GM12878 (cell line): ENCODE measurements around the gene CTNNA2. TPM values are rescaled to one million over a fixed set of nuclear protein-coding genes. Genes with fewer than 3 reads are reported as not detected.

Source experiments
- ATAC-seq: fragments of 200-7000 bp; cut with Tn5 transposase; 3 replicates; pipeline ENCODE4 v1.9.1; 2020; ENCODE audit warnings: mild to moderate bottlenecking, moderate library complexity
- BruUV-seq: library from RNA; stranded (reverse); fragments of 400-500 nt; replicated peaks from 2 replicates; lab custom pipeline; 2021; lab: Mats Ljungman, UMichigan
- CTCF ChIA-PET: fragments of 300-600 bp; sonication (Branson Sonifier 250); formaldehyde crosslinking; extraction: SDS; loops from one replicate; lab custom pipeline; 2021; ENCODE audit warnings: inconsistent platforms; lab: Yijun Ruan, JAX
- POLR2A ChIA-PET: fragments of 350-600 bp; formaldehyde crosslinking; extraction: SDS; loops from one replicate; lab custom pipeline; 2021; ENCODE audit warnings: inconsistent platforms; lab: Charles Lee
- RAD21 ChIA-PET: fragments of 300-600 bp; sonication (Branson Sonifier 250); formaldehyde crosslinking; loops from one replicate; lab custom pipeline; 2023; ENCODE audit warnings: antibody characterized with exemption; ENCODE audit not compliant: unreplicated experiment; lab: Charles Lee
- SMC1A ChIA-PET: fragments of 300-600 bp; sonication (Branson Sonifier 250); formaldehyde crosslinking; loops from one replicate; lab custom pipeline; 2023; ENCODE audit not compliant: unreplicated experiment, uncharacterized antibody; lab: Charles Lee
- DNase-seq: peaks from one replicate; pipeline ENCODE4 v3.0.0-alpha.2; 2011; ENCODE audit warnings: low read depth, low spot score
- FAIRE-seq: peaks from 3 replicates; lab custom pipeline; 2011; peaks lifted over from hg19 to GRCh38; lab: Jason Lieb, UNC
- H2AFZ ChIP-seq: 2 replicates; pipeline ENCODE4 v1.6.0; 2011; ENCODE audit warnings: low read depth, low read length, control low read depth; ENCODE audit not compliant: control insufficient read depth
- H3K27ac ChIP-seq: 2 replicates; pipeline ENCODE4 v1.5.1; 2011; ENCODE audit warnings: control low read depth; ENCODE audit not compliant: control insufficient read depth, insufficient read depth
- H3K27me3 ChIP-seq, 2 experiments: replicated peaks in 1 of 2; 2 replicates each; pipeline versions ENCODE4 v1.6.0 to v1.6.1; 2011; ENCODE audit warnings: low read length in 1 of 2; ENCODE audit not compliant: control insufficient read depth in 2 of 2, insufficient read depth in 2 of 2
- H3K36me3 ChIP-seq, 2 experiments: 2 replicates each; pipeline ENCODE4 v1.5.1; 2011; ENCODE audit warnings: low read length in 1 of 2; ENCODE audit not compliant: control insufficient read depth in 2 of 2, insufficient read depth in 2 of 2
- H3K4me1 ChIP-seq: 2 replicates; pipeline ENCODE4 v1.6.1; 2011; ENCODE audit warnings: mild to moderate bottlenecking, low read length, moderate library complexity, mixed read lengths; ENCODE audit not compliant: control insufficient read depth, insufficient read depth
- H3K4me2 ChIP-seq: 2 replicates; pipeline ENCODE4 v1.6.0; 2011; ENCODE audit warnings: control low read depth; ENCODE audit not compliant: control insufficient read depth, insufficient read depth
- H3K4me3 ChIP-seq: fragments of 200-600 bp; sonication (generic); 2 replicates; pipeline ENCODE4 v1.5.1; 2016
- H3K79me2 ChIP-seq: 2 replicates; pipeline ENCODE4 v1.6.0; 2011; ENCODE audit warnings: low read length; ENCODE audit not compliant: control insufficient read depth, insufficient read depth
- H3K9ac ChIP-seq: 2 replicates; pipeline ENCODE4 v1.8.0; 2011; ENCODE audit warnings: low read length, control low read depth, mixed read lengths; ENCODE audit not compliant: control insufficient read depth, insufficient read depth
- H3K9me3 ChIP-seq: replicated peaks from 3 replicates; pipeline ENCODE4 v1.5.1; 2011; ENCODE audit warnings: mild to moderate bottlenecking, low read length; ENCODE audit not compliant: control insufficient read depth, insufficient read depth
- H4K20me1 ChIP-seq: 2 replicates; pipeline ENCODE4 v1.6.0; 2011; ENCODE audit not compliant: control insufficient read depth, insufficient read depth
- CBX3 ChIP-seq: fragments of 200-600 bp; sonication (generic); IDR thresholded peaks from 2 replicates; pipeline ENCODE4 v1.6.1; 2016; ENCODE audit warnings: low read depth, borderline replicate concordance
- CUX1 ChIP-seq: IDR thresholded peaks from 2 replicates; pipeline ENCODE4 v1.6.1; 2012; ENCODE audit warnings: improper control_type of control experiment, low read depth, low read length; ENCODE audit not compliant: insufficient replicate concordance
- FOXK2 ChIP-seq: fragments of 450-650 bp; IDR thresholded peaks from 2 replicates; pipeline ENCODE4 v1.6.1; 2017; ENCODE audit warnings: mild to moderate bottlenecking, moderate library complexity
- JUND ChIP-seq: IDR thresholded peaks from 2 replicates; pipeline ENCODE4 v1.6.1; 2012; ENCODE audit warnings: low read depth, mild to moderate bottlenecking, low read length, improper control_type of control experiment, moderate library complexity
- MTA3 ChIP-seq: IDR thresholded peaks from 2 replicates; pipeline ENCODE4 v1.6.1; 2012; ENCODE audit warnings: low read length, inconsistent platforms, borderline replicate concordance
- MYC ChIP-seq: IDR thresholded peaks from 2 replicates; pipeline ENCODE4 v1.6.1; 2011; ENCODE audit warnings: mild to moderate bottlenecking, low read length, moderate library complexity, inconsistent platforms; ENCODE audit not compliant: insufficient read depth, insufficient replicate concordance, insufficient read length, severe bottlenecking
- POLR2AphosphoS2 ChIP-seq: IDR thresholded peaks from 2 replicates; pipeline ENCODE4 v1.6.1; 2011; ENCODE audit warnings: low read depth, mild to moderate bottlenecking, low read length, improper control_type of control experiment, moderate library complexity
- POU2F2 ChIP-seq: IDR thresholded peaks from 3 replicates; pipeline ENCODE4 v1.6.1; 2011; ENCODE audit warnings: low read depth, mild to moderate bottlenecking, low read length, borderline replicate concordance
- RCOR1 ChIP-seq: conservative IDR thresholded peaks from 2 replicates; pipeline ENCODE4 v1.6.1; 2012; ENCODE audit warnings: low read depth, low read length, improper control_type of control experiment
- SKIL ChIP-seq: fragments of 450-650 bp; IDR thresholded peaks from 2 replicates; pipeline ENCODE4 v1.6.1; 2017; ENCODE audit warnings: mild to moderate bottlenecking, low read depth, inconsistent platforms; ENCODE audit not compliant: poor library complexity, severe bottlenecking
- STAT3 ChIP-seq: IDR thresholded peaks from 2 replicates; pipeline ENCODE4 v1.6.1; 2011; ENCODE audit warnings: low read depth, low read length, improper control_type of control experiment
- TBL1XR1 ChIP-seq: IDR thresholded peaks from 2 replicates; pipeline ENCODE4 v1.6.1; 2012; ENCODE audit warnings: low read depth, low read length, improper control_type of control experiment
- YBX1 ChIP-seq: fragments of 450-650 bp; IDR thresholded peaks from 2 replicates; pipeline ENCODE4 v1.6.1; 2016; ENCODE audit warnings: antibody characterized with exemption
- ZSCAN29 ChIP-seq: fragments of 450-650 bp; IDR thresholded peaks from 2 replicates; pipeline ENCODE4 v1.6.1; 2017; ENCODE audit warnings: mild to moderate bottlenecking, moderate library complexity
- WGBS: methylation state at CpG from one replicate; pipeline ENCODE4 v1.1.6; 2016; ENCODE audit warnings: low lambda C conversion rate; ENCODE audit not compliant: insufficient replicate concordance, insufficient coverage; ENCODE audit errors: missing lambda C conversion rate; 5-methylcytosine and 5-hydroxymethylcytosine counted together
- in situ Hi-C: fragments of 300-500 bp; cut with MboI; formaldehyde crosslinking; loops from 9 replicates; pipeline ENCODE4 v1.14.3; 2018; ENCODE audit warnings: mixed read lengths
- intact Hi-C: fragments of 100-400 bp; cut with micrococcal nuclease; formaldehyde crosslinking; loops from one replicate; pipeline ENCODE4 v1.14.2; 2022; ENCODE audit not compliant: unreplicated experiment
- polyA plus RNA-seq, 11 experiments: library from polyadenylated mRNA; depleted of rRNA in 4 of 11; unstranded in 6 of 11; stranded (reverse) in 5 of 11; fragments of >200 nt; fragmentation: Nextera tagmentation in 4 of 11; fragmentation: Illumina TruSeq in 1 of 11; extraction: Ambion mirVana in 4 of 11; extraction: Trizol in 1 of 11; gene quantifications; 1 replicate in 1 of 11; 2 replicates in 10 of 11; pipeline versions ENCODE4 v1.2.1 to v1.2.3, GENCODE V29; 2011 to 2016; ENCODE audit warnings: inconsistent platforms in 2 of 11, missing spikeins in 2 of 11, low read depth in 1 of 11
- total RNA-seq, 4 experiments: library from RNA; depleted of rRNA in 3 of 4; stranded (reverse); fragments of >200 nt in 3 of 4; fragmentation: Illumina TruSeq in 1 of 4; extraction: Trizol in 1 of 4; gene quantifications; 2 replicates each; pipeline versions ENCODE4 v1.2.1 to v1.2.3, GENCODE V29; 2013 to 2021

The CTNNA2 gene
- total and polyA plus RNA-seq, 10 of the 15 experiments (the other 5 are each of a cell fraction or from before 2014, with no cell fraction given), result 2.4 to 36.2 (median 6.6) TPM

- DNase-seq, result no peak
- RAD21 ChIA-PET, result no interaction called here
Measured at GRCh38 chr2:80128080-80128479, 615.2 kb downstream of the CTNNA2 start.

GRCh38 chr2:80132281-80132680 is 619.4 kb downstream of the CTNNA2 start:
- no peak for DNase-seq
- intact Hi-C loops, result no loop called here
- SMC1A ChIA-PET, result no interaction called here
- WGBS, result 6% methylated on average over 3 of the region's 3 CpGs
- H3K27ac ChIP-seq, result no peak overlapping the region
- no peak overlapping the region for H2AFZ ChIP-seq
- H3K4me1 ChIP-seq, result no peaks in the 10 kb centered on the region
- H3K36me3 ChIP-seq, result no peaks in the 10 kb centered on the region
- H4K20me1 ChIP-seq, result no peaks in the 10 kb centered on the region
- no peak for FAIRE-seq
- no peak overlapping the region for H3K9ac ChIP-seq
- no peak overlapping the region for H3K4me2 ChIP-seq
- no peak overlapping the region for H3K4me3 ChIP-seq
- no peaks in the 10 kb centered on the region; a peak in 1 of 4 replicates for H3K27me3 ChIP-seq
- POLR2A ChIA-PET, result no interaction called here
- BruUV-seq, result no TSS peak
- RAD21 ChIA-PET, result no interaction called here
- H3K79me2 ChIP-seq, result no peaks in the 10 kb centered on the region
- CTCF ChIA-PET, result no interaction called here
- in situ Hi-C loops, result no loop called here
- no peak for ATAC-seq
- no peaks in the 10 kb centered on the region for H3K9me3 ChIP-seq
- TF ChIP-seq CUX1 (no peak), SKIL (no peak), TBL1XR1 (no peak)

More at GRCh38 chr2:80128080-80128479, 615.2 kb downstream of the CTNNA2 start:
- in situ Hi-C loops, result no loop called here
- FAIRE-seq (no peak), ATAC-seq (no peak)
- no peak overlapping the region for H3K9ac ChIP-seq
- H3K79me2 ChIP-seq, result no peaks in the 10 kb centered on the region
- intact Hi-C loops, result no loop called here
- 0% methylated on average over 1 of the region's 1 CpG for WGBS
- no peaks in the 10 kb centered on the region for H3K36me3 ChIP-seq
- ChIA-PET SMC1A (no interaction called here), CTCF (interaction anchor here (0.6 to 1.2 kb wide), 2 partner anchors 10 to 12 kb away, joined by 3 read pairs; no protein-coding TSS in a partner anchor), POLR2A (no interaction called here)
- no peaks in the 10 kb centered on the region for H4K20me1 ChIP-seq
- H3K4me1 ChIP-seq, result no peaks in the 10 kb centered on the region
- no peak for TF ChIP-seq YBX1
- TF ChIP-seq RCOR1, result no peak
- TF ChIP-seq POLR2AphosphoS2, result no peak
- TF ChIP-seq STAT3, result no peak
- no peak for TF ChIP-seq POU2F2
- TF ChIP-seq CBX3, result no peak
- no peak for TF ChIP-seq MTA3
- TF ChIP-seq JUND, result no peak
- TF ChIP-seq ZSCAN29, result no peak
- no peak for TF ChIP-seq FOXK2
- TF ChIP-seq MYC, result no peak
- no peak overlapping the region for H3K27ac ChIP-seq
- BruUV-seq, result no TSS peak
- no peak overlapping the region for H3K4me3 ChIP-seq
- no peaks in the 10 kb centered on the region for H3K27me3 ChIP-seq
- no peak overlapping the region for H2AFZ ChIP-seq
- H3K9me3 ChIP-seq, result no peaks in the 10 kb centered on the region
- H3K4me2 ChIP-seq, result no peak overlapping the region
